Measurements from ENCODE around the gene ISX.

Gene ISX

DNA sequence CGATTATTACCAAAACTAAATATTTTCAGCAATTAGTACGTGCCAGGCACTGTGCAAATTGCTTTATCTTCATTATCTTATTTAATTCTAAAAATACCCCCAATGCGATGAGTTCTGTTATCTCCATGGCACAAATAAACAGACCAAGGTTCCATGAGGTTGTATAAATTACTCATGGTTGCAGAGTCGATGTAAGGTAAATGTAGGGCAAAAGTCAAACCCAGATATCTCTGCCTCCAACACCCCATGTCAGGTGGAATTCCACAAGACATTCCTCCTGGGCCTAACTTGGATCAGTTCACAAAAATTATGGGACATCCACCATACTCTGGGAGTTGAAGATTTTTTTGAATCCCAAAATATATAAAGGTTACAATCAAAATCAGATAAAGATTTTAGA lies 43.7 kb downstream of the ISX start:
- no peak for DNase-seq (ENCODE audit: extremely low read depth in 1 of 2, low read depth in 1 of 2)

GRCh38 chr22:35111244-35111643 lies 45.3 kb downstream of the ISX start:
- no peak for DNase-seq (ENCODE audit: extremely low read depth in 1 of 2, low read depth in 1 of 2)

- DNase-seq (ENCODE audit: extremely low read depth in 1 of 2, low read depth in 1 of 2), result no peak
Observed at GRCh38 chr22:35113341-35113740, 47.4 kb downstream of the ISX start.

- no peak for DNase-seq (ENCODE audit: extremely low read depth in 1 of 2, low read depth in 1 of 2)
Observed at GRCh38 chr22:35114131-35114980, 48.4 kb downstream of the ISX start.

GRCh38 chr22:35115515-35115914 lies 49.6 kb downstream of the ISX start:
- DNase-seq (ENCODE audit: extremely low read depth in 1 of 2, low read depth in 1 of 2), result no peak

GRCh38 chr22:35116269-35116668 lies 50.3 kb downstream of the ISX start:
- no peak for DNase-seq (ENCODE audit: extremely low read depth in 1 of 2, low read depth in 1 of 2)

GRCh38 chr22:35116817-35117216 lies 50.9 kb downstream of the ISX start:
- DNase-seq (ENCODE audit: extremely low read depth in 1 of 2, low read depth in 1 of 2), result no peak

DNA sequence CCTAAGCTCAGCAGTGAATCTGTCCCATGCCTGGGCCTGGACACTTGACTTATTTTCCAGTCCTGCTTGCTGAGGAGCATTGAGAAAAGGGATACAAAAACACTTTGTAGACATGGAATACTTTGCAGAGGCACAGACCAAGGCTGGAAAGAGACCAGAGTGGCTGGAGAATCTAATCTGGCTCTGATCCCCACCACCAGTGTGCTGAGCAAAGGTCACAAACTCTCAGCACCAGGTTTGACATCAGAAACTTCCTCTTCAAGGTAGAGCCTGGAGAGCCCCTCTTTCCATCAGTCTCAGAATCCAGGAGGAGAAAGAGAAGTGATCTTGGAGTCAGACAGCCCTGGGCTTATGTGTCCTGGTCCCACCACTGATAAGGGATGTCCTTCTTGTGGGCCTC lies 53.5 kb downstream of the ISX start:
- no peak for DNase-seq (ENCODE audit: extremely low read depth in 1 of 2, low read depth in 1 of 2)

- DNase-seq (ENCODE audit: extremely low read depth in 1 of 2, low read depth in 1 of 2), result no peak
Observed at GRCh38 chr22:35124691-35125219, 58.8 kb downstream of the ISX start.

- no peak for DNase-seq (ENCODE audit: extremely low read depth in 1 of 2, low read depth in 1 of 2)
Observed at GRCh38 chr22:35126993-35127392, 61.0 kb downstream of the ISX start.

- no peak for DNase-seq (ENCODE audit: extremely low read depth in 1 of 2, low read depth in 1 of 2)
Observed at GRCh38 chr22:35128637-35129036, 62.7 kb downstream of the ISX start.

DNA sequence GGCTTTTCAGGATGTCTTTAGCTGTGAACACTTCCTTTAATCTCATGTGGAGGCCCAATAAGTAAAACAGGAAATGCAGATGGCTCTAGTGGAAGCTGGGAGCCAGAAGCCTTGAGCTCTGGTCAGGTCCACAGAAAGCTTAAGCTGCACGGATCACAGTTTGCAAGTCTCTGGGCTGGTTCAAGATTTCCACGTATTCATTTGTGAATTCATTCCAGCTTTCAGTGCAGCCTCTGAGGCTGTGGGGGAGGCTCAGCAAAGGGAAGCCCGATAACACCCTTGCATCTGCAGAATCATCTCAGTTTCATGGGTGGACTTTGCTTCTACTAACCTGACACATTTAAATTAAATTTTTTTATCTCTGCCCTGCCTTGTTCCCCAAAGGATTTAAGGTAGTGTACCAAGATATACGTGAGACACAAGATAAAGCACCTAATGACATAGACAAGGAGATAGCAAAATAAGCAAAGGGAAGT lies 65.6 kb downstream of the ISX start:
- no peak for DNase-seq (ENCODE audit: extremely low read depth in 1 of 2, low read depth in 1 of 2)

- no peak for DNase-seq (ENCODE audit: extremely low read depth in 1 of 2, low read depth in 1 of 2)
Observed at GRCh38 chr22:35132568-35132967, 66.6 kb downstream of the ISX start.

- DNase-seq (ENCODE audit: extremely low read depth in 1 of 2, low read depth in 1 of 2), result no peak
Observed at GRCh38 chr22:35133702-35134380, 67.9 kb downstream of the ISX start.

GRCh38 chr22:35134637-35135036 lies 68.7 kb downstream of the ISX start:
- DNase-seq (ENCODE audit: extremely low read depth in 1 of 2, low read depth in 1 of 2), result no peak

DNA sequence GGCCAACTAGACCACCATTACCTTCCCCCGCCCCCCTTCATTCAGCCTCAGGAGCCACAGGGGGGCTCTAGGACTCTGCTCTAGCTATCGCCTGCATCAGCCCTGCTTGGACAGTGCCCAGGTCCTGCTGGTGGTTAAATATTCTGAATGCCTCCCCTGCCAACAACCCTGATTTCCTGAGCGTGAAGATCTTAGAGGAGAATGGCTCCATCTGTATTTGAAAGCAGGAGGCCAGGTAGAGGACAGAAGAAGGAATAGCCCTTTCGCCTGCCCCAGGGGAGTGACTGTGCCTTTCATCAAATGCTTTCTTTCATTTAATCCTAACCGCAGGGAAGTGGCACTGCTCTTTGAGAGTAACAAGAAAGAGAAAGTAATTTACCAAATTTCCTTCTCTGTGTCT lies 69.2 kb downstream of the ISX start:
- DNase-seq (ENCODE audit: extremely low read depth in 1 of 2, low read depth in 1 of 2), result no peak
